DMS114 treated with DMSO at 0.1 percent for 48 hours (cell line): ENCODE measurements around the gene CLC.
"Not testable (repeated sequence)": the region's sequence is repeated elsewhere in the genome, so short reads cannot be mapped to it uniquely, and the experiment has no call there.

Experiments
- DNase-seq: peaks from one replicate; lab custom pipeline; 2025; ENCODE audit not compliant: unreplicated experiment; lab: John Stamatoyannopoulos, UW

CLC gene

DNA sequence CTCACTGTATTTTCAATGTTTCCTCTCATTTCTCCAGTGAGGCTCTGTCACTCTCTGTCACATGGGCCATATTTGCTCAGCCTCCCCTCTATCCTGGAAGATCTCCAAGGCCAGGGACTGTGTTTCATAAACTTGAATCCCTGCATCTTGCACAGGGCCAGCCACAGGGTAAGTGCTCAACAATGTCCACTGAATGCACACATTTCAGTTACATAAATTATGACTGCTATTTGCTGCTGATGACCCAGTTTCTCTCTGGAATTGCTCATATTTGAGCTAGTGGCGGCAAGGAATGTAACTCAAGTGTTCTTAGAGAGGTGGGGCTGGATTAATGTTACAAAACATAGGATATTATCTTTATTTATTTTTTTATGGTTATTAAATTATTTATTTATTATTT lies 6.1 kb downstream of the CLC start:
- DNase-seq: no peak

DNA sequence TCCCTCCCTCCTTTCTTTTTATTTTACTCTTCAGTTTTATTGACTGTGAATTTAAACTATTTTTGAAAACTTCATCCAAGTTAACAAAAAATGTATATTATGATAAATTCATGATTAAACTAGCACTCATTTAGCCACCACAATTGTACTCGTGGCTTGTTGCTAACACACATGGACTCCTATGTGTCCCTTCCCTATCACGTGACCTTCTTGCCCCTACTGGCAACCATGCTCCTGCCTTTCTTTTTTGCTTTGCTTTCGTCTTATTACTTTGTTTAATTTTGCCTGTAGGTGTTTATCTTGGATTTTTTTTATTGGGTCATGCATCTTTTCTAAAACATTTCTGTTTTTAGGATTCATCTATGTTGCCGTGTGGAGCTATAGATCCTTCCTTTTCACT lies 8.2 kb downstream of the CLC start:
- no peak for DNase-seq

DNA sequence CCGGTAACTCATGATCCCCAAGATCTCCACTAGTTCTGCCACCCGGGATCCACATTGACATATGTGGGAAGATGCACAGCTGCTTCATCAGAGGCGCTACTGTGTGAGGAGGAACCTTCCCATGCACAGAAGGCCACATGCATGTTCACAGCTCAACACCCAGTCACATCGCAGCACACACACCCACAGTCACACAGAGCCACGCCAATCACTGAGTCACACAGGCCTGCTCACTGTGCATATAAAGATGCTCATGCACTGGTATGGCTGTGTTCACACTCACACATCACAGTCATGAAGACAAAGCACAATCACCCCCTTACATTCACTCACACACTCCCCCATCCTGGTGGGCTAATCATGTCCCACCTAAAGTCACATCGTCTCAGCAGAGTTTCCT lies 9.8 kb downstream of the CLC start:
- no peak for DNase-seq

DNA sequence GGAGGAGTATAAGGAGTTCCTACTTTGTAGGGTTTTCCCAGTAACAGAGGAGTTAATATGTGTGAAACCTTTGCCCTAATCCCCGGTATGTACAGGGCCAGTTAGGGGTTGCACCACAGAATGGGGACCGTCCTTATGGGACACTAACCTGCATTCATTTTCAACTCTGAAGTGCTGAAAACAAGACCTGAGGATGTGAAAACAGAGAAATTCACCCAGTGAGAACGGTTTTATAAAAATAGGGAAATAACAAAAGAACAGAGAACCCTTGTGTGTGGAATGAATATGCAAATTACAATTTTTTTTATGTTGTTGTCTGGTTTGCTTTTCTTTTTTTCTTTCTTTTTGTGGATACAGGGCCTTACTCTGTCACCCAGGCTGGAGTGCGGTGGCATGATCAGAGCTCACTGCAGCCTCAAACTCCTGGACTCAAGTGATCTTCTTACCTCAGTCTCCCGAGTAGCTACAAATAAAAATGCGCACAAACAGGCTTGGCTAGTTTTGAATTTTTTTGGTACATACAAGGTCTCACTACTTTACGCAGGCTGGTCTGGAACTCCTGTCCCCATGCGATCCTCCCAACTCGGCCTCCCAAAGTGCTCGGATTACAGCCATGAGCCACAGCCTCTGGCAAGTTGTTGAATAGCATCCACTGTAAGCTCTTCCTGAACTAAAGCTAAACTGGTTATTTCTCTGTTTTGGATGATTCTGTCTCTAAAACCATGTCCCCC lies 10.6 kb downstream of the CLC start:
- DNase-seq: no peak

DNA sequence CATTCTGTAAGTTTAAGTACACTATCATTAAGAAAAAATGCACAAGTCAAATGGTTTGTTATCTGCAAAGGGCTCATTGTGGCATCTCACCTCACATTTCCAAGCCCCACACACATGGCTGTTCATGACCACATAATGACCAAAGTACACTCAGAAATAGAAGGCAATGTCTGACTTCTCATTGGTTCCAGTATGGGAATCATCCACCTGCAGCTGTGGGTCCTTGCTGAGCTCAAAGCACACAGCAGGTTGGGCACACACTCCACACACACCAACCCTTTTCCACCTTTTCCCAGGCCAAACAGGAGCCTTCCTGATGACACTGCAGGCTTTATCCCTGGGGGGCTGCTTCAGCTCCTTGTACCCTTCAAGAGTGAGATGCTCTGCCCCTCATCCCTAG lies 11.8 kb downstream of the CLC start:
- no peak for DNase-seq

DNA sequence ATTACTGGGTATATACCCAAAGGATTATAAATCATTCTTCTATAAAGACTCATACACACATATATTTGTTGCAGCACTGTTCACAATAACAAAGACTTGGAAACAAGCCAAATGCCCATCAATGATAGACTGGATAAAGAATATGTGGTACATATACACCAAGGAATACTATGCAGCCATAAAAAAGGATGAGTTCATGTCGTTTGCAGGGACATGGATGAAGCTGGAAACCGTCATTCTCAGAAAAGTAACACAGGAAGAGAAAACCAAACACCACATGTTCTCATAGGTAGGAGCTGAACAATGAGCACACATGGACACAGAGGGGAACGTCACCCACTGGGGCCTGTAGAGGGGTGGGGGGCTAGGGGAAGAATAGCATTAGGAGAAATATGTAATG lies 17.7 kb downstream of the CLC start:
- not testable (repeated sequence) for DNase-seq

DNA sequence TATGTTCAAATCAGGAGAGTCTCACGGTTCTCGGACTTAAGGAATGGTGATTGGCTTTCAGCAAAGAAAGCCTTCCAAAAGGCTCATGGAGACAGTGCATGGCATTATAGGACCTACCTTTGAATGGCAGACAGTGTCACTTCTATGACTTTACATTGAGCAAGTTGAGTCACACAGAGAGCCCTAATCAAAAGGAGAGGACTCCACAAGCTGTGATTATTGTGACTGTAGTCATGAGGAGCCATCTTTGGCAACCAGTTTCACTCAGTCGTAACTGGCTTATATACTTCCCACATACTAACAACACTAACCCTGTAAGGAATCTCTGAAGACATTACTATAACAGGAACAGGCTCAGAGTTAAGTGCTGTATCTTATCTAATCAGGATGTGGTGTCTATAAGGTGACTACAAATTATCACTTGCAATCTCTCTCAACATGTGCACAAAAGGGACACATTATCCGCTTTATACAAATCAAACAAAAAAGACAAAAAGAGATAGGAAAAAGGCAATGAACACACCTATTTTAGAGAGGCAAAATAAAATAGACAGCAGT lies 27.4 kb downstream of the CLC start:
- no peak for DNase-seq

DNA sequence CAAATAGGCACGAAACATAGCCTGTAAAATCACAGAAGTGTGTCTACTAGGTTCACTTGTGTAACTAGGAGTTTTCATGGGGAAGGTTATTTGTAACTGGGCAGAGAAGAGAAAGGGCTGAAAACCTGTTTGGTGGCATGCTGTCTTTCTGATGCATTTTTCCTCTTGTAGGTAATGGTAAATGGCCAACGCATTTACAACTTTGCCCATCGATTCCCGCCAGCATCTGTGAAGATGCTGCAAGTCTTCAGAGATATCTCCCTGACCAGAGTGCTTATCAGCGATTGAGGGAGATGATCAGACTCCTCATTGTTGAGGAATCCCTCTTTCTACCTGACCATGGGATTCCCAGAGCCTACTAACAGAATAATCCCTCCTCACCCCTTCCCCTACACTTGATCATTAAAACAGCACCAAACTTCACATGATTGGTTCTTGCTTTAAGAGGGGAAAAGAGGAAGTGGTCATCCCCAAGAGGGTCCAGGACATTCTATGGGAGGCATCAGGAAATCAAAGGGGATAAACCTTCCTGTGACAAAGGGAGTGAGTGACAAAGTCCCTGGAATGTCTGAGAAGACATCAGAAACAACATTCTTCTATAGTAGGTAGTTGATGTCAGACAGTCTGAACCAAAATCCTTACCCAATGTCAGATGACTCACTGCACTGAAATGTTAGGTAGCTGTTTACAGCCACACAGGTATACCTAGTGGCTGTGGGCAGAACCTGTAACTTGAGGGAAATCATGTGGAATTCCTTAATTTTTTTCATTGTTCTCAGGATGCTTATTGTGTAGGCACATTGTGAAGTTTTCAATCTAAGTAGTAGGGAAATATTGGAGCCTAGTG lies 28.6 kb downstream of the CLC start:
- no peak for DNase-seq

DNA sequence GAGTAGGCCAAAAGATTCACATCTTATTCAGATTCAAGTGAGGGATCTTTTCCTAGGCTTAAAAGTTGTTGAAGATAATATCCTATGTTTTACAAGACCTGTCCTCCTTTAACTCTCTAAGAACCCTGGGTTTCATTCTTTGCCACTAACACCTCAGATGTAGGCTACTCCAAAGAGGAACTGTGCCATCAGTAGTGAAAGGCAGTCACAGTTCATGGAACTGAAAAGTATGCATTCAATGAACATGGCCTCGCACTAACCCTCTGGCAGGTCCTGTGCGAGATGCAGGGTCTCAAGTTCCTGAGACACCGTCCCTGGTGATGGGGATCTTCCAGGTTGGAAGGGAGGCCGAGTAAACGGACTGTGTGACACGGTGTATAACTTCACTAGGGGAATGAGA lies 29.2 kb downstream of the CLC start:
- no peak for DNase-seq

DNA sequence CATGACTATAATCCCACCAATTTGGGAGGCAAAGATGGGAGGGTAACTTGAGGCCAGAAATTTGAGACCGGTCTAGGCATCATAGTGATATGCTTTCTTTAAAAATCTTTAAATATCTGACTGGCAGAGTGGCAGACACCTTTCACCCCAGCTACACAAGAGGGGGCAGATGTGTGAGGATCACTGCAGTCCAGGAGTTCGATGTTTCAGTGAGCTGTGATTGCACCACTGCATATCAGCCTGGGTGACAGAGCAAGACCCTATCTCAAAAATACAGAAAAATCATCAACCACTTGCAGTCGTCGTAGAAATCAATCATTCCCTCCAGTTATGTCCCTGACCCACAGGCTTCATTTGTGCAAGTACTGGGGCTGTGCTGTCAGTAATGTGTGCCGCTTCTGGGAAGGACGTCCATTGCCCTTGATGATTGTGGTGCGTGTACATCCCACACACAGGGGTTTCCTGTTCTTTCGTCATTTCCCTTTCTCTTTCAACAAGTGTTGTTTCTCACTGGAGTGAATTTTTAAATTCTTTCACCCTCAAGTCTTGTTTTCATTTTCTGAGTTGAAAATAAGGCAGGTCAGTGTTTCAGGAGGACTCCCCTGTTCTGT lies 32.1 kb downstream of the CLC start:
- DNase-seq: no peak

DNA sequence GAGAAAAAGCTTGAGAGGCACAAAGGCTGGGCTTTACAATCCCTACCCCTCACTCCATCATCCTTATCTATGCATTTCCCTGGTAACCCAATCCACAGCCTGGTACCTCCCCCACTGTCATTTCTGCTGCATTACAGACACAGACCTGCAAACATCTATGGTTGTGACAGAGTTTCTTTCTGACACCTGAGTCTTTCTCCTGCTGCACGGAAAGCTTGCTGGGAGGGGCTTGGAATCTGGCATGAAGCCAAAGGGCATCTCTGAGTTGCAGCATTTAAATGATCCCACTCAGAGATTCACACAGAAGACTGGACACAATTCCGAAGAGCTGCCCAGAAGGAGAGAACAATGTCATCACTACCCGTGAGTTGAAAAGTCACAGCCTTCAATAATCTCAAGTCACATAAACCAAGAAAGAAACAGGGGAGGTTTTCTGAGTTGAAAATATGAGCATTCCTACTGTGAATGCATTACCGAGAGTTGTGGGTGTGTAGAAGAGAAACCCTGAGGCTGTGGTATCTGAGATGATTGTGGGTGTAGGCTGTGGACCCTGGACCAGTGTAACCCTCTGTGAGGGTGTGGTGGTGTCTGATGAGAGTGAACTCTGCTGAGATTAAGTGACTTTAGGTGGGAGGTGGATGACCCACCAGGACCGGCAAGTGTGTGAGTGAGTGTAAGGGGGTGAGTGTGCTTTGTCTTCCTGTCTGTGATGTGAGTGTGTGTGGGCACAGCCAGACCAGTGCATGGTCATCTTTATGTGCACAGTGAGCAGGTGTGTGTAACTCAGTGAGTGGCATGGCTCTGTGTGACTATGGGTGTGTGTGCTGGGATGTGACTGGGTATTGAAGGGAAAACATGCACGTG lies 33.4 kb downstream of the CLC start, which contains the start of gene LGALS14:
TSS of gene LGALS14 (plus strand) at position 301 of the 864 bp plus-strand sequence. CDS start at position 349, 48 bp downstream.
- no peak for DNase-seq

DNA sequence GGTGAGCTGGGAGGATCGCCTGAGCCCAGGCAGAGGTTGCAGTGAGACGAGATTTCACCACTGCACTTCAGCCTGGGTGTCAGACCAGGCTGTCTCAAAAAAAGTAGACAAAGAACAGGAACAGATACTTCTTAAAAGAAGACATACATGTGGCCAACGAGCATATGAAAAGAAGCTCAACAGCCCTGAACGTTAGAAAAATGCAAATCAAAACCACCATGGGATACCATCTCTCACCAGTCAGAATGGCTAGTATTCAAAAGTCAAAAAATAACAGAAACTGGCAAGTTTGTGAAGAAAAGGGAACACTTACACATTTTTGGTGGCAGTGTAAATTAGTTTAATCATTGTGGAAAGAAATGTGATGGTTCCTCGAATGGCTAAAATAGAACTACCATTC lies 36.5 kb downstream of the CLC start:
- no peak for DNase-seq

DNA sequence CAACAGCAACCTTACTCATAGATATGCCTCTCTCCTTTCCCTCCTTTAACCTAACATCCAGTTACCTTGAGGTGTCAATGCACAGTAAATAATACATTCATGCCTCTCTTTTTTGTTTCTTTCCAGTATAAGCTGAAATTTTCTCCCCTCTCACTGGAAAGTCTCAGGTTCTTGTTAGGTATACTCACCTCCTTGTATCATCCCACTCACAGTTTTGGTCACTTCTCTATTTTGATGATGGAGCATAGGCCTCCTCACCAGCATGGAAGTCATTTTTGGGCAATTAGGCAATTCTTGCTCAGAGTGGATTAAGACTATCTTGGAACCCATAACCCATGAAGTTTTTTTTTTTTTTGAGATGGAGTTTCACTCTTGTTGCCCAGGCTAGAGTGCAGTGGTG lies 39.3 kb downstream of the CLC start:
- DNase-seq: no peak

DNA sequence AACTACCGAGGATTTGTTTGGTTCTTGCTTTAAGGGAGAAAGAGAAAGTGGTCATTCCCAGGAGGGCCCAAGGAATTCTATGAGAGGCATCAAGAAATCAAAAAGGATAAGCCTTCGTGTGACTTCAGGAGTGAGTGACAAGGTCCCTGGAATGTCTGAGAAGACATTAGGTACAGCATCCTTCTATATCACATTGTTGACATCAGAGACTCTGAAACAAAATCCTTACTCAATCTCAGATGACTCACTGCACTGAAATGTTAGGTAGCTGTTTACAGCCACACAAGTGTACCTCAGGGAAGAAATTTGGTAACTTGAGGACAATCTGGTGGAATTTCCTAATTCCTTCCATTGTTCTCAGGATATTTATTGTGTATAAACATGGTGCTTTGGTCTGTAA lies 41.4 kb downstream of the CLC start:
- no peak for DNase-seq

DNA sequence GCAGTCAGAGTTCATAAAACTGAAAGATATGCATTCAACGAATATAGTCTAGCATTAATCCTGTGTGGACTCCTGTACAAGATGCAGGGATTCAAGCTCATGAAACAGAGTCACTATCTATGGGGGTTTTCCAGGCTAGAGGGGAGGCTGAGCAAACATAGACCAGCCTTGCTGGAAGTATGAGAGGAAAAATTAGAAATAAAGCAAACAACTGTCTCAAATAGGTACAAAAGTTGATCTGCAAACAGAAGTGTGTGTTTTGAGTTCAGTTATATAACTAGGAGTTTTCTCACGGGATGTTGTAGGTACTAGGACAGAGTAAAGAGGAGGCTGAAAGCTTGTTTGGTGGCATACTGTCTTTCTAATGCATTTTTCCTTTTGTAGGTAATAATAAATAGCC lies 42.1 kb downstream of the CLC start:
- DNase-seq: no peak

DNA sequence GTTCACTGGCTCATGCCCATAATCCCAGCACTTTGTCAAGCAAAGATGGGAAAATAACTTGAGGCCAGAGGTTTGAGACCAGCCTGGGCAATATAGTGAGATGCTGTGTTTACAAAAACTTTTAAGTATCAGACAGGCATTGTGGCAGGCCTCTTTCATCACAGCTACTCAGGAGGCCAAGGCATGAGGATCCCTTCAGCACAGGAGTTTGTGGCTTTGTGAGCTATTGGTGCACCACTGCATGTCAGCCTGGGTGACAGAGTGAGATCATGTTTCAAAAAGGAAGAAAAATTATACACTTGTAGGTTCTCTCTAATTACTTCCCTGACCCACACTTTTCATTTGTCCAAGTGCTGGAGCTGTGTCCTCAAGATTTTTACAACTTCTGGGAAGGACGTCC lies 45.0 kb downstream of the CLC start:
- DNase-seq: no peak

DNA sequence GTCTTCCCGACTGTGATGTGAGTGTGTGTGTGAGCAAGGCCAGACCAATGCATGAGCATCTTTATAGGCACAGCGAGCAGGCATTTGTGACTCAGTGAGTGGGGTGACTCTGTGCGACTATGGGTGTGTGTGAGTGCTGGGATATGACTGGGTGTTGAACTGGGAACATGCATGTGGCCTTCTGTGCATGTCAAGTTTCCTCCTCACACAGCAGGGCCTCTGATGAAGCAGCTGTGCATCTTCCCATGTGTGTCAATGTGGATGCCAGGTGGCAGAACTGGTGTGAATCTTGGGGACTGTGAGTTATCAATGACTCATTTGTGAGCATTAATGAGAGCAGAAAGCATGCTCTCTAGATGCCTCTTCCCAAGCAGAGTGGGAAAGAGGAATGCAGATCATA lies 45.7 kb downstream of the CLC start:
- DNase-seq: no peak

DNA sequence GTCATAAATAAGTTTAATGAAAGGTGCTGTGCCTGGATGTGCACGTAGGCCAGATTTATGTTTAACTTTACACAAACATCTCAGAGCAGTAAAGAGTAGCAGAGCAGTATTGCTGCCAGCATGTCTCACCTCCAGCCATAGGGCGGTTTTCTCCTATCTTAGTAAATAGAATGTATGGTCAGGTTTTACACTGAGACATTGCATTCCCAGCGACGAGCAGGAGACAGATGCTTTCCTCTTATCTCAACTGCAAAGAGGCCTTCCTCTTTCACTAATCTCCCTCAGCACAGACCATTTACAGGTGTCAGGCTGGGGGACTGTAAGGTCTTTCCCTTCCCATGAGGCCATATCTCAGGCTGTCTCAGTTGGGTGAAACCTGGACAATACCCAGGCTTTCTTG lies 49.2 kb downstream of the CLC start:
- DNase-seq: not testable (repeated sequence)

DNA sequence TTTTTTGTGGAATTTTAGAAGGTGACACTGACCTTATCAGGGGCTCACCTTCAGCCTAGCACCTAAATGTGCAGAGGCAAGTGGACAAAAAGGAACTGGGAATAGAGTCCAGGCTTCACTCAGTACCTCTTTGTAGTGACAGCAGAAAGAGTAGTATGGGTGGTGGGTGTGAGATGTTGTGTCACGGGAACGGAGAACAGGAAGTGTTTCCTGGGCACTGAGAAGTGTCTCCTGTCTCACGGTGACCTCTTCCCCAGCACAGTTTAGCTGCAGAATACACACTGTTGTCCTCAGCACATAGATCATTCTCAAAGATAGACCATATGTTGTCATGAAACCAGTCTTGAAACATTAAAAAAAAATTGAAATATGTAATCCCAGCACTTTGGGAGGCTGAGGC lies 51.1 kb downstream of the CLC start:
- DNase-seq: no peak

DNA sequence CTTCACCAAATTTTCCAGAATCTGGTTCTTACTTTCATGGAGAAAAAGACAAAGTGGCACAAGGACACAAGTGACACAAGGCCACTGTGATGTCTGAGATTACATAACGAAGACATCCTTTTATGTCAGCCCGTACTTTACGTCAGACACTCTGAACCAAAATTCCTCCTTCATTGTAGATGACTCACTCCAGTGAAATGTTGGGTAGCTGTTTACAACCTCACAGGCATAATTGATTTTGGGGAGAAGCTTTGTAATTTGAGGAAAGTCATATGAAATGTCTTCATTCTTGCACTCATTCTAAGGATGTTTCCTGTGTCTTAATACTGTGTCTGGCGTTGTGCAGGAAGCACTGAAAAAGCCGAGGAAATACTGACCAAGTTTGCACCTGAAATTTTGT lies 53.6 kb downstream of the CLC start:
- DNase-seq: no peak

DNA sequence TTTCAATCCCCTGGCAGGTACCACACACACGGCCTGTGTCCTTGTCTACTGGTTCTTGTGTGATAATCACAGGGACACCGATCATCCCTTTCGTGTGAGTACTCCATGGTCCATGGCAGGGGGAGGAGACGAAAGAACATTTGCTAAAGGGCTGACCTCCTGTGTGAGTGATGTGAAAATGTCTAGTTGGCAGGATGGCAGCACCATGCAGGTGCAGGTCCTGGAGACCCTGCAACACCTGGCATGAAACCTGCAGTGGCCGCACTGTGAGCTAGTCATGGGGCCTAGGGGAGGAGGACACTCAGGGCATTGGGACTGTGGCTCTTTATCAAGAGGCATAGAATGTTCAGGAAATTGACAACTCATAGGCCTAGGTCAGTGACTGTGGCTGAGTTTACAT lies 56.4 kb downstream of the CLC start:
- DNase-seq: no peak
